Right ventricle myocardium inferior (tissue), 1 donor: ENCODE results near the gene STIL. TPM values are rescaled to one million over a fixed set of nuclear protein-coding genes. Genes with fewer than 3 reads are reported as not detected.
"Not testable (repeated sequence)": the region's sequence is repeated elsewhere in the genome, so short reads cannot be mapped to it uniquely, and the experiment has no call there.

Experiments
- ATAC-seq: fragments of 200-7000 bp; cut with Tn5 transposase; one replicate; pipeline ENCODE4 v1.9.1; 2020; ENCODE audit warnings: mild to moderate bottlenecking, moderate library complexity
- DNase-seq: peaks from one replicate; pipeline ENCODE4 v3.0.0; 2021; ENCODE audit errors: missing footprints
- intact Hi-C: fragments of 100-400 bp; cut with DNase I; formaldehyde crosslinking; loops from one replicate; pipeline ENCODE4 v1.11.0; 2022
- total RNA-seq: library from RNA; stranded (reverse); fragmentation: NEBNext Ultra II Directional; extraction: Animal tissue kit (Norgen Biotek cat#: 25700); gene quantifications from one replicate; pipeline ENCODE4 v1.2.1, GENCODE V29; 2021
- donor health status: DM: no; HTN: yes; CAD: no; lungs with severe emphysema.

STIL gene
- total RNA-seq, 1 donor from 2014 or later: 0.73 TPM

DNA sequence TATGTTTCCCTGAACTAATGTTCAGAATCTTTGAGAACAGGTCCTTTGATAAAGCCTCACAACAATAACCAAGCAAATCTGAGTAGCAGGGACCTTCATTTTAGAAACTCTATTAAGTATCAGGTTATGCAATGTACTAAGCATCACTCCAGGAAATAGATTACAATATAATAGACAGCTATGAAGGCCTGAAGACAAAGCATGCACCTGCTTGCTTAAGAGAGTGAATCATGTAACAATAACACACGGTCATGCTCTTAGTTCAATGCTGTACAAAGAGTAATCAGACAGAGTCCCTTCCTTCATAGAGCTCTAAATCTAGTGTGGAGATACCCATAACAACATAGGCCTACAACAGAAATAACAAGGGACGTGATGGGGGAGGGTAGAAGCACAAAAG is 11.6 kb upstream of the STIL start:
- DNase-seq: no peak
- intact Hi-C loops: no loop called here
- no peak for ATAC-seq

GRCh38 chr1:47324682-47325081 is 10.7 kb upstream of the STIL start:
- no peak for ATAC-seq
- intact Hi-C loops: no loop called here
- DNase-seq: no peak

DNA sequence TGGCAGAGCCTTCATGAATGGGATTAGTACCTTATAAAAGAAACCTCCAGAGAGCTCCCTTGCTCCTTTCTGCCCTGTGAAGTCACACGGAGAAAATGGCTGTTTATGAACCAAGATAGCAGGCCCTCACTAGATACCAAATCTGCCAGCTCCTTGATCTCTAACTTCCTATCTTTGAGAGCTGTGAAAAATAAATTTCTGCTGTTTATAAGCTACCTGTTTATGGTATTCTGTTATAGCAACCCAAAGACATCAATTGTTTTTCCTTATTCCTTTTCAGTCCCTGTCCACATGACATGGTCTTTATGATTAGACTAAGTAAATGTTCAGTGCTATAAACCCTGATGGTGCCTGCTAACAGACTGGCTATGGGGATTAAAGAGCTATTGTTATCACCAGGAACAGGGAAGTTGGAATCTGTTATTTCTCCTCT is 9.7 kb upstream of the STIL start:
- DNase-seq (no peak), ATAC-seq (no peak)
- intact Hi-C loops: no loop called here

GRCh38 chr1:47319968-47320367 is 6.0 kb upstream of the STIL start:
- not testable (repeated sequence) for ATAC-seq, DNase-seq

GRCh38 chr1:47317841-47318240 is 3.9 kb upstream of the STIL start:
- ATAC-seq (no peak), DNase-seq (no peak)
- intact Hi-C loops: no loop called here

More at GRCh38 chr1:47319968-47320367, 6.0 kb upstream of the STIL start:
- intact Hi-C loops: not testable (repeated sequence)

DNA sequence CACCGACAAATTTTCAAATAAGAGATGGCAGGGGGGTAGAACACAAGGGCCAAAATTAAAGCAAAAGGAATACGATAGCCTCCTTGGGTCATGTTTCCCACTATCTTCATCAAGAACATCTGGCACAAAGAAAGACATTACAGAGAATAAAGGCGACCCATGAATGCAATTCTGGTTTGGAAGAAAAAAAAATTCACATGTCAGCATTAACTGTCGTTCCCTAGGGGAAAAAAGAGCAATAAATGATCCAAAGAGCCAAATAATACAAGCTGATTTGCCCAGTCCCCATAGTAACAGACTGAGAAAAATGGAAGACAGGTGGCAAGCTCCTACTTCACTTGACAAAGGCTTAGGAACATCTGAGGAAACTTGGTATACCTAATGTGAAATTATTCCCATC is 4.5 kb downstream of the STIL start:
- DNase-seq: no peak
- no peak for ATAC-seq
- intact Hi-C loops: no loop called here

DNA sequence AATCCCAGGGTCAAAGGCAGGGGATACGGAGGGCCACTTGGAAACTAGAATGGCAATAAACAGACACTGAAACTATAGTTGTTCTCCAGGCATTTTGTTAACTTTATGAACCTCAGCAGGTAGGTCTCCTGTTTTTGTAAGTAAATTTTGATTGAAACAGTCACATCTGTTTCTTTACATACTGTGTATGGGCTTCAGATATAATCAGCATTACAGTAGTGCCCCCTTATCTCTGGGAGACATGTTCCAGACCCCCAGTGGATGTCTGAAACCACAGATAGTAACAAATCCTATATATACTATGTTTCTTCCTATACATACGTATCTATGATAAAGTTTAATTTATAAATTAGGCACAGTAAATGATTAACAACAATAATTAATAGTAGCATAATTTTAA is 11.5 kb downstream of the STIL start:
- DNase-seq: no peak
- intact Hi-C loops: no loop called here
- ATAC-seq: no peak

- DNase-seq (no peak), ATAC-seq (no peak)
- intact Hi-C loops: no loop called here
Measured at GRCh38 chr1:47298025-47298699, 15.8 kb downstream of the STIL start.

- intact Hi-C loops: no loop called here
- ATAC-seq (no peak), DNase-seq (no peak)
Measured at GRCh38 chr1:47295579-47295978, 18.4 kb downstream of the STIL start.

DNA sequence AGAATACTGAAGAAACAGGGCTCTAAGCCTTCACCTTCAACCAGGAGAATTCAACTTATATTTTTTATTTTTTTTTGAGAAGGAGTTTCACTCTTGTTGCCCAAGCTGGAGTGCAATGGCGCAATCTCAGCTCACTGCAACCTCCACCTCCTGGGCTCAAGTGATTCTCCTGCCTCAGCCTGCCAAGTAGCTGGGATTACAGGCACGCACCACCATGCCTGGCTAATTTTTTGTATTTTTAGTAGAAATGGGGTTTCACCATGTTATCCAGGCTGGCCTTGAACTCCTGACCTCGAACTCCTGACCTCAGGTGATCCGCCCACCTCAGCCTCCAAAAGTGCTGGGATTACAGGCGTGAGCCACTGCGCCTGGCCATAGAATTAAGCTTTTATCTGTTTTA is 19.1 kb downstream of the STIL start:
- DNase-seq, ATAC-seq, intact Hi-C loops: not testable (repeated sequence)

GRCh38 chr1:47288116-47288515 is 25.8 kb downstream of the STIL start:
- ATAC-seq, intact Hi-C loops, DNase-seq: not testable (repeated sequence)

GRCh38 chr1:47280142-47280541 is 33.8 kb downstream of the STIL start:
- no peak for ATAC-seq
- no peak for DNase-seq
- intact Hi-C loops: no loop called here

GRCh38 chr1:47276850-47277249 is 37.1 kb downstream of the STIL start:
- intact Hi-C loops: no loop called here
- ATAC-seq (no peak), DNase-seq (no peak)

DNA sequence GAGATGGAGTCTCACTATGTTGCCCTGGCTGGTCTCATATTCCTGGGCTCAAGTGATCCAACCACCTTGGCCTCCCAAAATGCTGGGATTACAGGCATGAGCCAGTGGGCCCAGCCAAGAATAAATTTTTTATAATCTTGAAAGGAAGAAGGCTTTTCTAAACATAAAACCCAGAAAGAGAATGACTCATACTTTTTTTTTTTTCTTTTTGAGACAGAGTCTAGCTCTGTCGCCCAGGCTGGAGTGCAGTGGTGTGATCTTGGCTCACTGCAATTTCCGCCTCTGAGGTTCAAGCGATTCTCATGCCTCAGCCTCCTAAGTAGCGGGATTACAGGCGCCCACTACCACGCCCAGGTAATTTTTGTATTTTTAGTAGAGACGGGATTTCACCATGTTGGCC is 38.1 kb downstream of the STIL start:
- ATAC-seq, DNase-seq, intact Hi-C loops: not testable (repeated sequence)

DNA sequence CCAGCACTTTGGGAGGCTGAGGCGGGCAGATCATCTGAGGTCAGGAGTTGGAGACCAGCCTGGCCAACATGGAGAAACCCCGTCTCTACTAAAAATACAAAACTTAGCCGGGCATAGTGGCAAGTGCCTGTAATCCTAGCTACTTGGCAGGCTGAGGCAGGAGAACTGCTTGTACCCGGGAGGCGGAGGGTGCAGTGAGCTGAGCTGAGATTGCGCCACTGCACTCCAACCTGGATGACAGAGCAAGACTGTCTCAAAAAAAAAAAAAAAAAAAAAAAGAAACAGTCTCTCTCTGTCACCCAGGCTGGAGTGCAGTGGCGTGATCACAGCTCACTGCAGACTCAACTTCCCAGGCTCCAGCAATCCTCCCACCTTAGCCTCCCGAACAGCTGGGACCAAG is 48.4 kb downstream of the STIL start:
- DNase-seq, ATAC-seq, intact Hi-C loops: not testable (repeated sequence)

GRCh38 chr1:47262787-47263413 is 51.0 kb downstream of the STIL start:
- DNase-seq (no peak), ATAC-seq (no peak)
- intact Hi-C loops: loop anchor here (2.0 kb wide), 1 partner anchor 70 kb away; no protein-coding TSS in a partner anchor

GRCh38 chr1:47257224-47257623 is 56.7 kb downstream of the STIL start:
- DNase-seq (no peak), ATAC-seq (no peak)
- intact Hi-C loops: no loop called here

- intact Hi-C loops: no loop called here
- no peak for DNase-seq
- no peak for ATAC-seq
Measured at GRCh38 chr1:47252795-47253194, 61.2 kb downstream of the STIL start.

DNA sequence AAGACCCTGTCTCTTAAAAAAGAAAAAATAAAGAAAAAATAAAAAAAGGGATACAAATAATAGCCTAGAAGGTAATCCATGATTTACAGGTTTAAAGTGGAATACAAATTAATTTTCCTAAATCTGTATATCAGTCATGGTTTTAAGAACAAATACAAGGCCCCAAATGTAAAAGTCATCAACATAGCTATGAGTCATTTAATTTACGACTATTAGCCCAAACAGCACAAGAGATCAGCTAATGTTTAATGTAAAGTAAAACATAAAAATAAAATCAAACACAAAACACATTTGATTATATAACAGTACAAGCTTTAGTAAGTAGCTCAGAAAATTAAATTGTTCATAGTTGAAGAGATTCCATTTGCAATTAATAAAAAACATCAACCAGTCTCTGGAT is 61.6 kb downstream of the STIL start:
- no peak for ATAC-seq
- no peak for DNase-seq
- intact Hi-C loops: no loop called here

- intact Hi-C loops: no loop called here
Measured at GRCh38 chr1:47249755-47250154, 64.2 kb downstream of the STIL start.

More at GRCh38 chr1:47249755-47250154, 64.2 kb downstream of the STIL start:
- no peak for ATAC-seq
- no peak for DNase-seq
